Left kidney (tissue), 2 donors: ENCODE data around the gene TEPSIN. TPM values are rescaled to one million over a fixed set of nuclear protein-coding genes. Genes with fewer than 3 reads are reported as not detected.

Experiments used
- DNase-seq: peaks from one replicate; pipeline ENCODE4 v3.0.0-alpha.2; 2013
- polyA plus RNA-seq: library from polyadenylated mRNA; unstranded; fragments of 120-200 nt; gene quantifications from one replicate; pipeline ENCODE4 v1.2.1, GENCODE V29; 2013; ENCODE audit not compliant: insufficient read length

Gene TEPSIN
- polyA plus RNA-seq, 1 donor: 18.4 TPM

DNA sequence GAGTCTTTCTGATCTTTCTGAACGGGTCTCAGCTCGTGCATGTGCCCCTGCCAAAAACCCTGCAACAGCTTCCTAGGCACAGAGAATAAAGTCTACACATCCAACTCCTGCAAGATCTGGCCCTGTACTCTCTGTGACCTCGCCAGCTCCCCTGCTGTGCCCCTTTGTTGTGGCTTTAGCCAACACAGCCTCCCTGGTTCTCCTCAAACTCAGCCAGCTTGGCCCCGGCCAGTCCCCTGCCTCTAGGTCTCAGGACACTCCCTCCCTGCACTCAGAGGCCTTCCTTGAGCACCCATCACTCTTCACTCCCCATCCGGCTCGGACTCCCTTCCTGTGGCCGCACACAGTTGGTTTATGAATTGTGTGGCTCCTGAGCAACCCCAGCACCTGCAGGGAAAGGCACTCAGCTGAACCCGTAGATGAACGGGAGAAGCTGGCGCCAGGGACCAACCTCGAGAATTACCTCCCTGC is 17.4 kb downstream of the TEPSIN start:
- DNase-seq: no peak

GRCh38 chr17:81219476-81220180 is 19.2 kb downstream of the TEPSIN start:
- no peak for DNase-seq

- no peak for DNase-seq
These were observed 19.9 kb downstream of the TEPSIN start for GRCh38 chr17:81218991-81219390.

DNA sequence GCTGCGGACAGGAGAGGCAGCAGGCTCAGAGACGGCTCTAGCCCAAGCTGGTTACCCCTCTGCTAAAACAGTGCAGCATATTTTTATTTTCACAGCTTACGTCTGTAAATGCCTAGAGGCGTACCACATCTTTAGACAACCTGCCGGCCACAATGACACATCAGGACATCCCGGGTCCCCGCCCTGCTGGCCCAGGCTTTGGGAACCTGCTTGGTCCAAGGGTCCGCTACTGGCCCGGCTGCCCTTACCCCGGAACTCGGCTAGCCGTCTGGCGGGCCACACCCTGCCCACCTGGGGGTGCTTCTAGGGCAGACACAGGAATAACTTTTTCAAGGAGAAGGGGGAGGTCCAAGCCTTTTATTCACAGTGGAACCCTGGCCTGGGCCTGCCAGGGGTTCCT is 20.4 kb downstream of the TEPSIN start:
- DNase-seq: no peak

- DNase-seq: no peak
These were observed 21.4 kb downstream of the TEPSIN start for GRCh38 chr17:81217491-81217890.

DNA sequence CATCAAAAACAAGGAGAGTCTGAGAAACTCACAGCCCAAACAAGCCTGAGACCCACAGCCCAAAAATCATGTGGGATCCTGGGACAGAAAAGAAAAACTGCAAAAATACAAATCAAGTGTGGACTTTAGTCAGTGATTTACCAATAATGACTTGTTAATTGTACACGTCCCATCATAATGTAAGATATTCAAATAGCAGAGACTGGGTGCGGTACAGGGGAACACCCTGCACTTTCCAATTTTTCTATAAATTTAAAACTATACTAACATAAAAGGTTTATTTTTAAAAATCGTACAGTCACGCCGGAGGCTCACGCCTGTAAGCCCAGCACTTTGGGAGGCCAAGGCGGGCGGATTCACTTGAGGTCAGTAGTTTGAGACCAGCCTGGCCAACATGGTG is 24.9 kb downstream of the TEPSIN start:
- no peak for DNase-seq

GRCh38 chr17:81212365-81212764 is 26.5 kb downstream of the TEPSIN start:
- DNase-seq: no peak

DNA sequence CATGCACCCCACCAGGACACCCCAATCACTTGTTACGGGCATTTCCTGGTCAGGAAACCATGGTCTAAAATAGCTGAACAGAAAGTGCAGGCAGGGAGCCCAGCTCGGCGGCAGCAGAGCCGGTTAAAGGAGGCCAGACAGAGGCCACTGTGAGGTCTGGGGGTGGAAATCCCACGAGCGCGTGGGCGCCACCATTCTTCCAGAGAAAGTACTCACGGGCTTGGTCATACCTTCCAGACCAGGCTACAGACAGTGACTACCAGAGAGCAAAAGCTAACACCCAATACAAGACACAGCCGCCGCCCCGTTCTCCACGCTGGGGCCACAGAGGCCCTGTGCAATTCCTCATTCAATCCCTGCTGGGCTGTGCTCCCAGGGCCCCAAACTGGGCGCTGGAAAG is 28.0 kb downstream of the TEPSIN start:
- no peak for DNase-seq

DNA sequence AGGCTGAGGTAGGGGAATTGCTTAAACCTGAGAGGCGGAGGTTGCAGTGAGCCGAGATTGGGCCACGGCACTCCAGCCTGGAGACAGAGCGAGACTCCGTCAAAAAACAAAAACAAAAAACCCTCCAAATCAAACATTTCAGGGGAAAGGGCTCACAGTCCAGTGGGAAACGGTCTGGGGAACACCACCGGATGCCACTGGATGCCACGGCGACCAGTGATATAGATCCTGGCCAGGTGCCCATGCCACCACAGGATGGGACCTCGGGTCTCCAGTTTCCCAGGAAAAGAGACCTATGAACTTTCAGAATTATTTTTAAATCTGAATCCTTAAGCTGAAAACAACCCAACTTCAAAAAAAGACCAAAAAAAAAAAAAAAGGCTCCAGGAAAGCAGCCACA is 28.4 kb downstream of the TEPSIN start:
- DNase-seq: no peak

DNA sequence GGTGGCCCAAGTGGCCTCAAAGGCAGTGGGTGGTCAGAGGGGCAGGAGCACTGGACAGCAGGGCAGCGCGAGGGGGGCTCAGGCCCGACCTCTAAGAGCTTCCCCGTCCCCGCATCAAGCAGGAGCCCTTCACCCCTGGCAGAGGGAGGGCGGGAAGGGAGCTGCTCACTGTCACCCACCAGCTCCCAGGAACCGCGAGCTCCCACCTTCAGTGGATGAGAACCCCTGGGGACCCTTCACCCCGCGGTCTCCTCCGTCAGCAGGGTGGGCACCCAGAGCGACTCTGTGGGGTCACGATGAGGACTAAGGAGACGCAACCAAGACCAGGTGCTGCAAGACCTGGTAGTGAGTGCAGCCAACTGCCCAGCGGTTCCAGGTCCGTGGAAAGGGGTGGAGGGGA is 29.7 kb downstream of the TEPSIN start:
- DNase-seq: no peak

- no peak for DNase-seq
These were observed 30.2 kb downstream of the TEPSIN start for GRCh38 chr17:81208651-81209050.

- DNase-seq: no peak
These were observed 31.0 kb downstream of the TEPSIN start for GRCh38 chr17:81207610-81208581.

- no peak for DNase-seq
These were observed 32.2 kb downstream of the TEPSIN start for GRCh38 chr17:81206657-81207056.

- DNase-seq: no peak
These were observed 32.7 kb downstream of the TEPSIN start for GRCh38 chr17:81206166-81206565.

DNA sequence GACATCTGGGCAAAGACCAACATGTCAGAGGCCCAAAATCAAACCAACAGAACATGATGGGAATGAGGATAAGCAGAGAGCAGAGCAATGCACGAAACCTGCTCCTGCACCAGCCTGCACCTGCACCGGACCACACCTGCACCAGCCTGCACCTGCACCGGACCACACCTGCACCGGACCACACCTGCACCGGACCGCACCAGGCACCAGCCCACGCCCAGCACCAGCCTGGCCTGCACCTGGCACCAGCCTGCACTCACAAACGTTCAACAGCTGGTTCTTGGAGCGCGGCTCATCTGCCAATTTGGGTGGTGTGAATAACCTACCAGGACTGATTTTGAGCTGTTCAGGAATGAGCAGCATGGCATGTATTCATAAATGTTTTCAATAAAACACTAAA is 34.3 kb downstream of the TEPSIN start:
- no peak for DNase-seq

GRCh38 chr17:81203136-81203535 is 35.7 kb downstream of the TEPSIN start:
- no peak for DNase-seq

GRCh38 chr17:81202318-81202717 is 36.5 kb downstream of the TEPSIN start:
- DNase-seq: no peak

DNA sequence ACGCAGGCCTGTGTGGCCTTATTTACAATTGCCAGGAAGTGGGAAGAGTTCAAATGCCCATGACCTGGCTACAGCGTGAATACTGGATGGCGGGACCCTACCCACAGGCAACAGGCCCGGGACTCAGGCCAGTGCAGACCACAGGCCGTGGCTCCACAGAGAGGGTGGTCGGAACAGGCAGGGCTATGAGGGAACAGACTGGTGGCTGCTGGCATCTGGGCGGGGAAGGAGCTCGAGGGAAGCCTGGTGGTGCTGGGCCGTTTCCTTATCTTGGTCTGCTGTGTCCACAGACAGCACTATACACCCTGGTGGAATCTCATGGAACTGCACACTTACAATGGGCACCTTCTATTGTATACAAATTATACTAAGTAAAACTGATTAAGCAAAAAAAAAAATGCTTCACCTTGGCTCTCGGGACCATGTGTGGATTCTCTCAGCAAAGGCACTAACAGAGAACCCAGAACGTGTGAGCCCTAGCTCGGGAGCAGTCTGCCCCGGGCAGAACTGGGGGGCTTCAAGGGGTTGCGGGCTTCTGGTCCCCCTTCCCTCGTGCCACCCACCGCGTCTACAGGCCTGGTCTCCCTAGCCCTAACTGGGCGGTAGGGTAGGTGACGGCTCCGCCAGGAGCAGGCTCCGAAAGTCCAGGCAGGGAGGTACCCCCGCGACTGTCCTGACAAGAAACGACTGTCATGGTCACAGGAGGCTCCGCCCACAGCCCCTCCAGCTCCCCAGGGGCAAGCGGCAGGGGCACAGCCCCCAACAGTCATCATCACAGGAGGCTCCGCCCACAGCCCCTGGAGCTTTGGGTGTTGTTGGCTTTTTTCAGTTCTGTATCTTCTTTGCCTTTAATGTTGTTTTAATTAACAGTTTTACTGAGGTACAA is 37.9 kb downstream of the TEPSIN start:
- no peak for DNase-seq

- no peak for DNase-seq
These were observed 38.7 kb downstream of the TEPSIN start for GRCh38 chr17:81200201-81200600.

GRCh38 chr17:81199482-81199830 is 39.4 kb downstream of the TEPSIN start:
- no peak for DNase-seq

GRCh38 chr17:81198826-81199481 is 39.9 kb downstream of the TEPSIN start:
- DNase-seq: no peak
